Measurements from ENCODE around the gene PTPRJ.

PTPRJ gene

DNA sequence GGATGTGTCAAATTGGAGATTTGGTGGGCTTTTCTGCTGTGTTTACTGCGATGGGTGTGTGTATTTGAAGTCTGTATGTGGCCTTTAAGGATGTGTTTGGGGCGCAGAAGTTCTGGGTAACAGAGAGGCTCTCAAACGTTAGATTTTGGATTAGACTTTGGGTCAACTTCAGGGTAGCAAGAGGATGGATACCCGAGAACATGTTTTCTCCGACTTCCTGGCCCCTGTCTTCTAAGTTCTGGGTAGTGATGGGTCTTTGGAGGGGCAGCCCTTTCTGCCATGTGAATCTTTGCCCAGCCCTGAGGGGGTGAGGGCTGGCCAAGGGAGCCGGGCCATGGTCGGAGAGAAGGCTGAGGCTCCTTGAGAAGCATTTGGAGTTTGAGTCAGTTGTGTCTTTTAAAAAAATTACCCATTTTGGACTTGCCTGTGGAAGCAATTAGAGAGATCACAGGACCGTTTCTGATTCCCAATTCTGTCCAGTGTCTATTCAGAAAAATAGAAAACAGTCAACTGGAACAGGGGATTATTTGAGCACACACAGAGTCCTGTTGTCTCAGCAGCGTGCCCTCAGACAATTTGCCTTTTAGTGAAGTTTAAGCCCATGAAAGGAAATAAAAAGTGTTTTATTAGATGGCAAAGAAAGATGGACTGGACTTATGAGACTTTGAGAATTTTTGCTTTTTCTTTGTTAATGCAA is 114.4 kb downstream of the PTPRJ start:
- no peak for DNase-seq (ENCODE audit: extremely low spot score)
- CTCF ChIA-PET, result no interaction called here
- POLR2A ChIA-PET, result no interaction called here
- TF ChIP-seq L3MBTL2 (conservative IDR thresholded peaks at IDR 0.05), result no peak
- no peak for TF ChIP-seq SUZ12 (IDR thresholded peaks at IDR 0.05)
- no peak for TF ChIP-seq BHLHE40 (IDR thresholded peaks at IDR 0.05; ENCODE audit: borderline replicate concordance)
- TF ChIP-seq, protein P1, sequence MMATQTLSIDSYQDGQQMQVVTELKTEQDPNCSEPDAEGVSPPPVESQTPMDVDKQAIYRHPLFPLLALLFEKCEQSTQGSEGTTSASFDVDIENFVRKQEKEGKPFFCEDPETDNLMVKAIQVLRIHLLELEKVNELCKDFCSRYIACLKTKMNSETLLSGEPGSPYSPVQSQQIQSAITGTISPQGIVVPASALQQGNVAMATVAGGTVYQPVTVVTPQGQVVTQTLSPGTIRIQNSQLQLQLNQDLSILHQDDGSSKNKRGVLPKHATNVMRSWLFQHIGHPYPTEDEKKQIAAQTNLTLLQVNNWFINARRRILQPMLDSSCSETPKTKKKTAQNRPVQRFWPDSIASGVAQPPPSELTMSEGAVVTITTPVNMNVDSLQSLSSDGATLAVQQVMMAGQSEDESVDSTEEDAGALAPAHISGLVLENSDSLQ (IDR thresholded peaks at IDR 0.05), result no peak
- TF ChIP-seq ZNF384 (IDR thresholded peaks at IDR 0.05), result no peak
- TF ChIP-seq SP1 (IDR thresholded peaks at IDR 0.05), result no peak
- no peak for TF ChIP-seq HDGF (IDR thresholded peaks at IDR 0.05; ENCODE audit: borderline replicate concordance)
- TF ChIP-seq FOXA1 (IDR thresholded peaks at IDR 0.05), result no peak
- TF ChIP-seq ELF4 (IDR thresholded peaks at IDR 0.05), result no peak
- TF ChIP-seq LEF1 (IDR thresholded peaks at IDR 0.05; ENCODE audit: borderline replicate concordance), result no peak
- TF ChIP-seq FOXM1 (IDR thresholded peaks at IDR 0.05; ENCODE audit: borderline replicate concordance), result no peak
- no peak for TF ChIP-seq ARNT (IDR thresholded peaks at IDR 0.05)

DNA sequence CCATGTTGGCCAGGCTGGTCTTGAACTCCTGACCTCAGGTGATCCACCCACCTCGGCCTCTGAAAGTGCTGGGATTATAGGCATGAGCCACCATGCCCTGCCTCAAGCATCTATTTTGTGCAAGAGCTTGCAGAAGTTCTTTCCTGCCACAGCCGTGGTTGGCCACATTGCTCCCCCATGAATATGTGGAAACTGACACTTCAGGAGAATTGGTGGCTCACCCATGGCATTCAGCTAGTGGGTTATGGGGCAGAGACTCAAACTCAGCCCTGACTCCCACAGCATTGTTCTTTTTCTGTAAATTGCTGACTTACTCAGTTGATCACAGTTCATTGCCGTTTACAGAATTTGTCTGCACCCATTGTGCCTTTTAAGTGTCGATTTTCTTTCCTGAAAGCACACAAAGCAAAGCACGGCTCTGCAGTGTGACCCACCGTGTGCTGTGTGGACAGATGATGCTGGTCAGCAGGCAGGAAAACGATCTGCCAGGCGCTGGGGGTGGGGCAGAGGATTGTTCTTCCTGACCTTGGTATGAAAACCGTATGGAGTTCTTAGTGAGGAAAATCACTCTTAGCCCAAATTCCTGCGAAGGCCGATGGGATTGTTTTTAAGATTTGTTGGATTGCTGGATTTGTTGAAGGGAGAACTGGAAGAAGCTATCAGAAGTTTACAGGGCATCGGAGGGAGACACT is 115.6 kb downstream of the PTPRJ start:
- DNase-seq (ENCODE audit: extremely low spot score), result no peak
- ChIA-PET CTCF (interaction anchor here (1.7 kb wide), 1 partner anchor 10 kb away, joined by 3 read pairs; no protein-coding TSS in a partner anchor), POLR2A (no interaction called here)
- TF ChIP-seq HDGF (IDR thresholded peaks at IDR 0.05; ENCODE audit: borderline replicate concordance) (no peak), FOXK2 (IDR thresholded peaks at IDR 0.05) (no peak), LEF1 (IDR thresholded peaks at IDR 0.05; ENCODE audit: borderline replicate concordance) (no peak), TARDBP (IDR thresholded peaks at IDR 0.05) (no peak), ZNF384 (IDR thresholded peaks at IDR 0.05) (no peak)

DNA sequence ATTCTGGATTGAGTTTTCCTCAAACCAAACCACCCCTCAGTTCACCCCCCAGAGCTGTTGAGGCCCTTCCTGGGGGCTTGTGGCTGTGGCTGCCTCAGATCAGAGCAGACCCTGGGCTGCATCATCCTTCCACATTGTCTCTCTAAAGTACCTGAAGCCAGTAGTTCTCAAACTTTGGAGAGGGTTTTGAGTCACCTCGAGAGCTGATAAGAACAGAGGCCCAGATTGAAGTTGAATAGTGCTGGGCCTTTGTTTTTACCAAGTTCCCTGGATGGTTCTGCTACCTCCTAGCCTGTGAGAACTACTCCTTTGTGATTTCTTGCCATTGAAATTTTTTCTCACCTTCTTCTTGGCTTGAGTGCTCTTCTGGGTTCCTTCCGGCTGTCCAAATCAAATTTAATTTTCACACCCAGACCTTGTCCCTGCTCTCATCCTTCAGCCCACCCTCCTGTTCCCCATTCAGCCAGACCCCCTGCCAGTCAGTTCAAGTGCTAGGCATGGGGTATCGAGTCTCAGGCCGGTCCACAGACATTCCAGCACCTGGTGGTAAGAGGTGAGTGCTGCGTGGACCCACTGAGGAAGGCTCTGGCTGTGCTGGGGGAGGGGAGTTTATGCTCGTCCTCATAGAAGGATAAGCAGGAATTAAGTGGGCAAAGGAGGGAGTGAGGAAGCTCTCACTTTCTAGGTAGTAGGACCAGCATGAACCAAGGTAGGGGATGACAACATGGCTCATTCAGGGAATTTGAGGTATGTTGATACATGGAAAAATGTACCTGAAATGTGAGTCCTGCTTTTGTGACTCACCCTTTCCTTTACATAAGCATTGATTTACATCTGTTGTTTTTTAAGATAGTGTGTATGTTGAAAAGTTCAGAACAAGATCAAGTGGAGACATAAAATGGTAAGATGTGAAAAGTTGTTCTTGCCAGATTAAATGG is 116.5 kb downstream of the PTPRJ start:
- POLR2A ChIA-PET, result no interaction called here
- DNase-seq (ENCODE audit: extremely low spot score), result no peak
- TF ChIP-seq BHLHE40 (IDR thresholded peaks at IDR 0.05; ENCODE audit: borderline replicate concordance), result no peak
- no peak for TF ChIP-seq SUZ12 (IDR thresholded peaks at IDR 0.05)
- CTCF ChIA-PET, result interaction anchor here (1.7 kb wide), 1 partner anchor 9 kb away, joined by 3 read pairs; no protein-coding TSS in a partner anchor

DNA sequence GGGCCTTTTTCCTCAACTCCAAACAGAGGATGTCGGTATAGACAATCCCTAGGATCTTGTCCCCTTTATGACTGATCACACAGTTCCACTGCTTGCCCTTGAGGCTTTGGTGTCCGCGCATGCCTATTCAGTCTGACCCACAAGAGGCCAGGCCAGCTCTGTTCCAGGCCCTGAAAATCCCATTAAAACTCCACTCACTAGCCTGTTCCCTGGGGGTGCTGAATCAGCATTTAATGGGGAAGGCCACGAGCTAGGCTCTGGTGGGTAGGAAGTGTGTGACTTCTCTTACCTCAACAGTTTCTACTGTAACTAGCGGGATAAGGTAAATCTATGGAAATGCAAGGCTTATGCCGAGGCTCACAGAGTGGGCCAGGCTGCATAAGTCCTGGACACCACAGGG is 117.7 kb downstream of the PTPRJ start:
- no peak for DNase-seq (ENCODE audit: extremely low spot score)
- ChIA-PET CTCF (no interaction called here), POLR2A (no interaction called here)
- TF ChIP-seq HDGF (IDR thresholded peaks at IDR 0.05; ENCODE audit: borderline replicate concordance) (no peak), CTBP1 (IDR thresholded peaks at IDR 0.05; ENCODE audit: borderline replicate concordance) (no peak), ARNT (IDR thresholded peaks at IDR 0.05) (no peak), LEF1 (IDR thresholded peaks at IDR 0.05; ENCODE audit: borderline replicate concordance) (no peak), ELF4 (IDR thresholded peaks at IDR 0.05) (no peak), ZNF384 (IDR thresholded peaks at IDR 0.05) (no peak), SUZ12 (IDR thresholded peaks at IDR 0.05) (no peak), TARDBP (IDR thresholded peaks at IDR 0.05) (no peak), BHLHE40 (IDR thresholded peaks at IDR 0.05; ENCODE audit: borderline replicate concordance) (no peak), NFRKB (IDR thresholded peaks at IDR 0.05) (no peak), FOXK2 (IDR thresholded peaks at IDR 0.05) (no peak), L3MBTL2 (conservative IDR thresholded peaks at IDR 0.05) (no peak), FOXM1 (IDR thresholded peaks at IDR 0.05; ENCODE audit: borderline replicate concordance) (no peak), SP1 (IDR thresholded peaks at IDR 0.05) (no peak), FOXA1 (IDR thresholded peaks at IDR 0.05) (no peak)
- TF ChIP-seq, protein P1 (IDR thresholded peaks at IDR 0.05), result no peak

DNA sequence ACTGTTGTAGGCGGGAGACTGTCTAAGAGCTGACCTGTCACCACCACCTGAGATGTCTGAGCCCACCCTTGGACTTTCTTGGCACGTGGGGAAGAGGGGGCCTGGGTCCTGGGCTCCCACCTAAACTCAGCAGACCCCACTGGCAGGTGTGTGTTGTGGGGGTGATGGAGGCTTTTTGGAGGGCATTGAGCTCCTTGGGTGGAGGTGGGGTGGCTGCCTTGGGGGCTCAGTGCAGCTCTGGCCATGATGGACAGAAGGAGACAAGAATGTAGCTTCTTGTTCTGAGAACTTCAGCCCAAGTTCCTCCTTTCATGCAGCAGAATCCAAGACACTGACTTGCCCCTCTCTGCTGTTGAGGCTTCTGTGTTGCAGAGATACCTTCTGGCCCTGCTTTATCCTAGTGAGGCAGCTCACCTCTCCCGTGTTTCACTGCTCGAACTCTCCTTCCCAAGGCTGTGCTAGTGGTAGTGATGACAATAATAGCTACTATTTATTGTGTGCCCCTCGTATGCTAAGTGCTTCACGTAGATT is 119.6 kb downstream of the PTPRJ start:
- ChIA-PET POLR2A (interaction anchor here (1.2 kb wide), 1 partner anchor 162 kb away, joined by 3 read pairs; no protein-coding TSS in a partner anchor), CTCF (interaction anchor here (0.6 to 1.6 kb wide), 2 partner anchors 8 to 128 kb away, joined by 3 read pairs; no protein-coding TSS in a partner anchor)
- TF ChIP-seq, protein P1 (IDR thresholded peaks at IDR 0.05), result no peak
- no peak for DNase-seq (ENCODE audit: extremely low spot score)

All from HEK293T (cell line).